NCI-H2081 (cell line): ENCODE data around the gene IL1RAPL2.

Experiments
- DNase-seq, 2 experiments: peaks; one replicate each; lab custom pipeline; 2025; lab: John Stamatoyannopoulos, UW

Gene IL1RAPL2

GRCh38 chrX:105269386-105269785 lies 703.4 kb downstream of the IL1RAPL2 start:
- DNase-seq = no peak

DNA sequence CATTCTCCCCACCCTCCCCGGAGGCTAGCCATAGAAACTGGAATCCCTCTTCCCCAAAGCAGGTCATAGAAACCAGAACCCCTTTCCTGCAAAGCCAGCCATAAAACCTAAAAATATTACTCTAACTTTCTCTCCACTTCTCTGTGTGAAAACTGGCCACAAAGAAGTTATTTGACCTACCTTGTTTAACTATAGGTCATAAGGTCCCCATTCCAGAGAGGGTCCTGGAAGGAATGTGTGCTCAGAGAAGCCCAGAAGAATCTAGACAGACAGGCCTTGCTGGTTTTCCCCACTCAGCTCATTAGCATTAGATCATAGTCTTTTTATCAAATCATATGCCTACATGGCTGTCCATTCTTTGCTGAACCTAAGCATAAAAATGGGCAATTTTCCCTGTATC lies 707.3 kb downstream of the IL1RAPL2 start:
- no peak for DNase-seq

- DNase-seq = no peak
These were observed 708.1 kb downstream of the IL1RAPL2 start for GRCh38 chrX:105274091-105274490.

GRCh38 chrX:105277132-105277531 lies 711.1 kb downstream of the IL1RAPL2 start:
- no peak for DNase-seq

DNA sequence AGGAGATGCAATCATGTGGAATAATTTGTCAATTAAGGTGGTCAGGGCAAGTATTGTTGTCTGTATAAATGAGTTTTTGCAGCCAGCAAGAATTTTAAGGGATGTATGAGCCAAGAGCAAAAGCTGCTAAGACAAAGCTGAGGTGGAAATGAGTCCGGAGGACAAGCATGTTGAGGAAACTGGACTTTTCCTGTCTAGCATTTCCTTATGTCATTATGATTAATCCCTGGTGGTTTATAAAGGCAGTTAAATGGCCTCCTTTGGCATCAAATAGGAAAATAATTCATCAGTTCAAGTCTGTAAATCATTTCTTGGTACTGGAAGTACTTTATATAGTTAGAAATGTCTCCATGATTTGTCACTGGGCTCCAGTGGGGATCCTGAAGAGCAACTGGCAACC lies 716.1 kb downstream of the IL1RAPL2 start:
- no peak for DNase-seq

DNA sequence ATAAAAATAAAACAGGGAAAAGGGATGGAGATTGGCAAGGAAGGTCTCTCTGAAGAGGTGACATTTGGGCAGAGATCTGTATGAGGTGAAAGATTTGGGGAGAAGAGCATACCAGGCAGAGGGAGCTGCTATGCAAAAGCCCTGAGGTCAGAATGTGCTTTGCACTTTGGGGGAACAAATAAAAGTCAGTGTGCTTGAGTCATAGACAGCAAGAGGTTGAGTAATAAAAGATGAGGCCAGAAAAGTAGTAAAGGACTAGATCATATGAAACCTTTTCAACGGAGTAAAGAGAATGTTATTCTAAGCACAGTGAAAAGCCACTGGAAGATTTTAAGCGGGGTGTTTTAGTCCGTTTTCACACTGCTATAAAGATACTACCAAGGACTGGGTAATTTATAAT lies 731.0 kb downstream of the IL1RAPL2 start:
- no peak for DNase-seq

GRCh38 chrX:105299286-105299685 lies 733.3 kb downstream of the IL1RAPL2 start:
- DNase-seq = no peak

- DNase-seq = no peak
These were observed 736.2 kb downstream of the IL1RAPL2 start for GRCh38 chrX:105302246-105302645.

DNA sequence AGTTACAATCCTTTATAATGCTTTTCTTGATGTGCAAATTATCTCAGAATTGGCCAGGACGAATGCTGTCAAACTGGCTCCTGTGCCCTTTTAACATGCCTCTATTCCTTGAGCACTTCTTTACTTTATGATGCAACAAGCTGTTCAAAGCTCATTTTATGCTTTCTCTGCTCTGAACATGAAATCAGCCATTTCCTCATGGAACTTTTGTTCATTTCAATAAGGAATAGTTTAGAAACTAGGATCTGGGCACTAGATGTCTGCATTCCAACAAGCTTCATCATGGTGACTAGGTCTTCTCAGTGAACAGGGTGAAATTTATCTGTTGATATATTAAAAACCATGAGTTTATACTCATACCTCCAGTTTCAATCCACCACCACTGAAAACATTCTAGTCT lies 741.8 kb downstream of the IL1RAPL2 start:
- DNase-seq = no peak

- no peak for DNase-seq
These were observed 747.6 kb downstream of the IL1RAPL2 start for GRCh38 chrX:105313596-105313995.

DNA sequence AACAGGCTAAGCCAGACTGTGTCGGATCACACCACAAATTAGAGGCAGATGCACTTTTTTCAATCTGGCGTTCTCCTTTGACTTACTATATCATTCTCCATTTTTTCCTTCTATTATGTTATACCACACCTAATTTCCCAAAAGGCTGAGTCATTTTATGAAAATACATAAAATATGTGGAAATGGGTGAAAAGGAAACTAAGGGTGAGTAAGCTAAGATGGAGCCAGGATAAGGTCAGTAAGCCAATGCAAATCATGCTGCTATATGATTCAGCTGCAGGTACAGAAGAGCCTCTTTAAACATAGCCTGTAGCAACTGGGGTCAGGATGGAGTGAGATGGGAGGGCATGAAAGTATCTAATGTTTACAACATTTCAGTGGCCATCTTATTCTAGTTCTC lies 748.5 kb downstream of the IL1RAPL2 start:
- DNase-seq = no peak

DNA sequence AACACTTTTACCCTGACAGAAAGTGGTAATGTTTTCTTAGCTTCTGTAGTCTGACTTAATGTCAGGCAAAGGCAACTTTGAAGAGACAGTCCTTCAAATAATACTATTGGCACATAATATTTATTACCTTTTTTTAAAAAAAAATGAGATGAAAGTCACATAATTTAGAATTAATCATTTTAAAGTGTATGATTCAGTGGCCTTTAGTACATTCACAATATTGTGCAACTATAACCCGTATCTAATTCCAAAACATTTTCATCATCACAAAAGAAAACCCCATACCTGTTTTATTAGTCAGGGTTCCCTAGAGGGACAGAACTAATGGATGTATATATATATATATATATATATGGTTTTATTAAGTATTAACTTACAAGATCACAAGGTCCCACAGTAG lies 749.2 kb downstream of the IL1RAPL2 start:
- no peak for DNase-seq

- no peak for DNase-seq
These were observed 751.1 kb downstream of the IL1RAPL2 start for GRCh38 chrX:105317117-105317516.

GRCh38 chrX:105323928-105324327 lies 757.9 kb downstream of the IL1RAPL2 start:
- no peak for DNase-seq

DNA sequence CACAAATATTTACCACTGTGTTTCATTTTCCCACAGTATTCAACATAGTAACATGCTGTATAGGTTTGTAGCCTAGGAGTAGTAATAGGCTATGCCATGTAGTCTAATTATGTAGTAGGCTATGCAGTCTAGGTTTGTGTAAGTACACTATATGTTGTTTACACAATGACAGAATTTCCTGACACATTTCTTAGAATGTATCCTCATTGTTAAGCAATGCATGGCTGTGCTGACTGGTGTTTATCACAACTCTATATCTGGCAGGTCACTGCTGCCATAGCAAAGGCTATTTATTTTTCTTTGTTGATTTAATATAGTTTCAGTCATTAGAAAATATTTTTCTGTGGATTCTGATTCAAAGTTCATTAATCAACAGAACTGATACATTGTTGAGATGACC lies 762.8 kb downstream of the IL1RAPL2 start:
- no peak for DNase-seq

DNA sequence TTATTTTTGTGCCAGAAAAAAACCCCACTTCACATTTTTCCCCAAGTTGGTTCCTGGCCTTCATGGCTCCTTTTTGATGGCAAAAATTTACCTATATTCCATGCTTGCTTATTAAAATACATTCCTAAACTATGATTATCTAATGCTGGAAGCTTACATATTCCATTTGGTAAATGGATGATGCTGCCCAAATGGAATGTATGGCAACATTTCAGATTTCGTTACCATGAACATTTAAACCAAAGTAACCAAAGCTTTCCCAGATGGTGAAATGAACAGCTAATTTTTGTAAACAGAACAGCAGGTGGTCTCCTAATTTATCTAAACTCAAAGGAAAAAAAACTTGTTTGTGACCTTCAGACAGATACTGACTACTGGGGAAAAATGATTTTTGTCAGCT lies 765.2 kb downstream of the IL1RAPL2 start:
- no peak for DNase-seq

DNA sequence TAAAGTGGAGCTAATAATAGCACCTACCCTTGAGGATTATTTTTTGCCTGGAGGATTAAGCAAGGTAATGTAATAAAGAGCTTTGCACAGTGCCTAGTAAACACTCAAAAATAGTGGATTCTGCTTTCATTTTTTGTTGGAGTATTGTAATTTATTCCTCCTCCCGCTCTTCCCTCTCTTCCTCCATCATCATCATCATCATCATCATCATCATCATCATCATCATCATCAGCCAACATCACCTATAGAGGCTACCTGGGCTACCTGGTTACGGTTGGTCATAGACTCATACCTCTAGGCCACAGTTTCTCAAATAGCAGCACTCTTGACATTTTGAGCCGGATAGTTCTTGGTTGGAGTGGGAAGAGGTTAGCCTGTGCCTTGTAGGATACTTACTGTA lies 781.4 kb downstream of the IL1RAPL2 start:
- DNase-seq = no peak

- no peak for DNase-seq
These were observed 783.5 kb downstream of the IL1RAPL2 start for GRCh38 chrX:105349476-105349875.

DNA sequence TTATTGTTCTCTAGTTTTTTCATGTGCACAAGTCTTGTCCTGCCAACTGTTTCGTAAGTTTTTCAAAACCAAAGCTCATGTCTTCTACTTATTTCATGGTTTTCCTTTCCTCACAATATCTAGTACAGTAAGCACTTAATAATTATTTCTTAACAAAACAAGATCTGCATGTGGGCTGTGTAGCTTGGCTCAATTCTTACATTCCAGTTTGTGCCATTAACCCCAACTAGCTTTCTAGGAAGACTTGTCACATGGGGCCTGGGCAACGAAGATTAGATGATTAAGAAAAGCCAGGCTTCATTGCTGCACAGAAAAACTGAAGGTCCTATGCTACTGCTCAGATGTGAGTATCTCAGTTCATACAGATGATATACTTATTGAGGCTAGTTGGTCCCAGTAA lies 809.8 kb downstream of the IL1RAPL2 start:
- DNase-seq = no peak

GRCh38 chrX:105424729-105425128 lies 858.7 kb downstream of the IL1RAPL2 start:
- no peak for DNase-seq

DNA sequence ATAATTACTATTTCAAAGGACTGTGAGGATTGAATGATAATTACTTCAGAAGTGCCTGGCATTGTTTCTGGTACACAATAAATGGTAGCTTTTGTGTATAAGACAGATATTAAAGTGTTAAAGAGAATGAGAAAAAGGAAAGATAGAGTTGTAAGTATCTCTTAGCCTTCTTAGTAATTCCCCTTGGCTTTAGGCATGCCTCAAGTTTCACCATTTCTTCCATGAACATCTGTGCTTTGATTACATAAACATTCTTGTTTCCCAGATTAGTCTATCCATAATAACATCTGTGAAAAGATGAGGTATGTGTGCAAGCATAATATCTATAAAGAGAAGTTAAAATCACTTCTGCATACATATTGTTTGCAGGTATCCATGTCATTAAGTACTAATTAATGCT lies 885.4 kb downstream of the IL1RAPL2 start:
- DNase-seq = no peak

GRCh38 chrX:105458846-105459245 lies 892.8 kb downstream of the IL1RAPL2 start:
- no peak for DNase-seq

GRCh38 chrX:105460376-105460775 lies 894.4 kb downstream of the IL1RAPL2 start:
- no peak for DNase-seq

- no peak for DNase-seq
These were observed 895.0 kb downstream of the IL1RAPL2 start for GRCh38 chrX:105461016-105461415.

- no peak for DNase-seq
These were observed 896.2 kb downstream of the IL1RAPL2 start for GRCh38 chrX:105462186-105462585.
